Eye (tissue), 1 donor: ENCODE measurements around the gene ZNF521.
A peak's percentile ranks its signal among the peaks of the same experiment; 100 is the strongest.

Experiments used
- DNase-seq: peaks from one replicate; pipeline ENCODE4 v3.0.0-alpha.2; 2015

The ZNF521 gene

GRCh38 chr18:25247725-25248124 lies 104.2 kb downstream of the ZNF521 start:
- no peak for DNase-seq

- DNase-seq = no peak
Measured at GRCh38 chr18:25244924-25245698, 106.9 kb downstream of the ZNF521 start.

GRCh38 chr18:25244170-25244569 lies 107.8 kb downstream of the ZNF521 start:
- DNase-seq = no peak

GRCh38 chr18:25243754-25244153 lies 108.2 kb downstream of the ZNF521 start:
- no peak for DNase-seq

- DNase-seq = no peak
Measured at GRCh38 chr18:25243257-25243656, 108.7 kb downstream of the ZNF521 start.

GRCh38 chr18:25240420-25240770 lies 111.6 kb downstream of the ZNF521 start:
- DNase-seq = no peak

GRCh38 chr18:25239581-25240419 lies 112.2 kb downstream of the ZNF521 start:
- no peak for DNase-seq

- no peak for DNase-seq
Measured at GRCh38 chr18:25239151-25239550, 112.8 kb downstream of the ZNF521 start.

GRCh38 chr18:25237571-25238267 lies 114.2 kb downstream of the ZNF521 start:
- no peak for DNase-seq

- DNase-seq = no peak
Measured at GRCh38 chr18:25236736-25237135, 115.2 kb downstream of the ZNF521 start.

GRCh38 chr18:25235401-25236042 lies 116.4 kb downstream of the ZNF521 start:
- DNase-seq = no peak

- DNase-seq = no peak
Measured at GRCh38 chr18:25234740-25235345, 117.1 kb downstream of the ZNF521 start.

GRCh38 chr18:25234322-25234639 lies 117.7 kb downstream of the ZNF521 start:
- DNase-seq = no peak

- DNase-seq = peak; percentile 72
Measured at GRCh38 chr18:25233528-25234321, 118.2 kb downstream of the ZNF521 start.

- no peak for DNase-seq
Measured at GRCh38 chr18:25231327-25231691, 120.7 kb downstream of the ZNF521 start.

- DNase-seq = peak; percentile 66
Measured at GRCh38 chr18:25230658-25231326, 121.2 kb downstream of the ZNF521 start.

- no peak for DNase-seq
Measured at GRCh38 chr18:25229920-25230319, 122.0 kb downstream of the ZNF521 start.

GRCh38 chr18:25229081-25229480 lies 122.9 kb downstream of the ZNF521 start:
- peak; percentile 67 for DNase-seq

GRCh38 chr18:25228410-25228809 lies 123.6 kb downstream of the ZNF521 start:
- DNase-seq = no peak

- no peak for DNase-seq
Measured at GRCh38 chr18:25225151-25225550, 126.8 kb downstream of the ZNF521 start.
